Upper lobe of right lung (tissue), 1 donor: ENCODE data around the gene SPOPL. TPM values are rescaled to one million over a fixed set of nuclear protein-coding genes. Genes with fewer than 3 reads are reported as not detected.

Experiments used
- ATAC-seq: fragments of 200-7000 bp; cut with Tn5 transposase; one replicate; pipeline ENCODE4 v1.9.1; 2020; ENCODE audit warnings: mild to moderate bottlenecking, moderate library complexity
- DNase-seq: peaks from one replicate; pipeline ENCODE4 v3.0.0-alpha.2; 2020
- H3K27ac ChIP-seq: fragments of 200-600 bp; one replicate; pipeline ENCODE4 v1.8.0; 2022
- H3K27me3 ChIP-seq: fragments of 200-600 bp; one replicate; pipeline ENCODE4 v1.8.0; 2022; ENCODE audit warnings: mild to moderate bottlenecking
- H3K36me3 ChIP-seq: fragments of 200-600 bp; one replicate; pipeline ENCODE4 v1.8.0; 2022
- H3K4me1 ChIP-seq: fragments of 200-600 bp; one replicate; pipeline ENCODE4 v1.8.0; 2022
- H3K4me3 ChIP-seq: fragments of 200-600 bp; one replicate; pipeline ENCODE4 v1.8.0; 2022; ENCODE audit warnings: mild to moderate bottlenecking
- H3K9me3 ChIP-seq: fragments of 200-600 bp; one replicate; pipeline ENCODE4 v1.8.0; 2022
- CTCF ChIP-seq: fragments of 200-600 bp; IDR thresholded peaks from one replicate; pipeline ENCODE4 v1.8.0; 2022; ENCODE audit warnings: antibody characterized with exemption
- intact Hi-C: fragments of 100-400 bp; cut with DNase I; formaldehyde crosslinking; loops from one replicate; pipeline ENCODE4 v1.11.0; 2022
- total RNA-seq: library from RNA; stranded (reverse); fragmentation: NEBNext Ultra II Directional; extraction: Animal tissue kit (Norgen Biotek cat#: 25700); gene quantifications from one replicate; pipeline ENCODE4 v1.2.1, GENCODE V29; 2021
- donor health status: DM: no; HTN: yes; CAD: no; lungs with severe emphysema.

SPOPL gene
- total RNA-seq, 1 donor from 2014 or later, result 26.3 TPM

- TF ChIP-seq CTCF, result no peak
- ATAC-seq (no peak), DNase-seq (no peak)
- Histone ChIP-seq H3K4me1 (no peaks in the 10 kb centered on the region), H3K9me3 (no peaks in the 10 kb centered on the region), H3K27me3 (no peaks in the 10 kb centered on the region), H3K4me3 (no peak overlapping the region), H3K36me3 (no peaks in the 10 kb centered on the region), H3K27ac (no peak overlapping the region)
- intact Hi-C loops, result no loop called here
Measured at GRCh38 chr2:138607746-138608145, 106.2 kb downstream of the SPOPL start.

GRCh38 chr2:138609446-138609845 lies 107.9 kb downstream of the SPOPL start:
- Histone ChIP-seq H3K36me3 (no peaks in the 10 kb centered on the region), H3K4me3 (no peak overlapping the region), H3K27me3 (no peaks in the 10 kb centered on the region), H3K27ac (no peak overlapping the region), H3K4me1 (no peaks in the 10 kb centered on the region), H3K9me3 (no peaks in the 10 kb centered on the region)
- DNase-seq, result no peak
- ATAC-seq, result no peak
- intact Hi-C loops, result no loop called here
- no peak for TF ChIP-seq CTCF

- H3K27ac ChIP-seq, result no peak overlapping the region
- no peaks in the 10 kb centered on the region for H3K36me3 ChIP-seq
- H3K4me1 ChIP-seq, result no peaks in the 10 kb centered on the region
- intact Hi-C loops, result no loop called here
- no peaks in the 10 kb centered on the region for H3K27me3 ChIP-seq
- no peak for ATAC-seq
- TF ChIP-seq CTCF, result no peak
- no peak overlapping the region for H3K4me3 ChIP-seq
- DNase-seq, result no peak
- no peaks in the 10 kb centered on the region for H3K9me3 ChIP-seq
Measured at GRCh38 chr2:138610201-138610953, 108.8 kb downstream of the SPOPL start.

GRCh38 chr2:138615257-138615656 lies 113.7 kb downstream of the SPOPL start:
- no peak overlapping the region for H3K27ac ChIP-seq
- H3K4me3 ChIP-seq, result no peak overlapping the region
- no peaks in the 10 kb centered on the region for H3K27me3 ChIP-seq
- ATAC-seq, result no peak
- intact Hi-C loops, result no loop called here
- TF ChIP-seq CTCF, result no peak
- H3K36me3 ChIP-seq, result no peaks in the 10 kb centered on the region
- no peak for DNase-seq
- H3K9me3 ChIP-seq, result no peaks in the 10 kb centered on the region
- H3K4me1 ChIP-seq, result no peaks in the 10 kb centered on the region

GRCh38 chr2:138617026-138617425 lies 115.5 kb downstream of the SPOPL start:
- H3K36me3 ChIP-seq, result no peaks in the 10 kb centered on the region
- no peaks in the 10 kb centered on the region for H3K27me3 ChIP-seq
- H3K4me1 ChIP-seq, result no peaks in the 10 kb centered on the region
- no peak for ATAC-seq
- no peak for DNase-seq
- H3K9me3 ChIP-seq, result no peaks in the 10 kb centered on the region
- intact Hi-C loops, result no loop called here
- no peak for TF ChIP-seq CTCF
- H3K4me3 ChIP-seq, result no peak overlapping the region
- no peak overlapping the region for H3K27ac ChIP-seq

- DNase-seq, result no peak
- Histone ChIP-seq H3K27me3 (no peaks in the 10 kb centered on the region), H3K4me1 (no peaks in the 10 kb centered on the region), H3K9me3 (no peaks in the 10 kb centered on the region), H3K36me3 (no peaks in the 10 kb centered on the region), H3K4me3 (no peak overlapping the region), H3K27ac (no peak overlapping the region)
- ATAC-seq, result no peak
- no peak for TF ChIP-seq CTCF
- intact Hi-C loops, result no loop called here
Measured at GRCh38 chr2:138618971-138619370, 117.4 kb downstream of the SPOPL start.
